ENCODE data around the gene SYNE4. TPM values are rescaled to one million over a fixed set of nuclear protein-coding genes. Genes with fewer than 3 reads are reported as not detected.
A peak's percentile ranks its signal among the peaks of the same experiment; 100 is the strongest.
"Not testable (repeated sequence)": the region's sequence is repeated elsewhere in the genome, so short reads cannot be mapped to it uniquely, and the experiment has no call there.

Gene SYNE4
- polyA plus RNA-seq, 4 donors = 1.7 to 15.3 (median 10.0) TPM

- no peak for DNase-seq (ENCODE audit: low read depth in 4 of 4, low spot score in 3 of 4)
Measured at GRCh38 chr19:35991731-35992450, 16.7 kb downstream of the SYNE4 start.

GRCh38 chr19:35990771-35991730 is 17.6 kb downstream of the SYNE4 start:
- DNase-seq (ENCODE audit: low read depth in 4 of 4, low spot score in 3 of 4) = no peak

- DNase-seq (ENCODE audit: low read depth in 4 of 4, low spot score in 3 of 4) = no peak
Measured at GRCh38 chr19:35990156-35990555, 18.5 kb downstream of the SYNE4 start.

GRCh38 chr19:35988824-35989223 is 19.8 kb downstream of the SYNE4 start:
- no peak for DNase-seq (ENCODE audit: low read depth in 4 of 4, low spot score in 3 of 4)

GRCh38 chr19:35987571-35987896 is 21.1 kb downstream of the SYNE4 start:
- no peak for DNase-seq (ENCODE audit: low read depth in 4 of 4, low spot score in 3 of 4)

GRCh38 chr19:35986664-35987570 is 21.7 kb downstream of the SYNE4 start:
- DNase-seq (ENCODE audit: low read depth in 4 of 4, low spot score in 3 of 4) = no peak

- no peak for DNase-seq (ENCODE audit: low read depth in 4 of 4, low spot score in 3 of 4)
Measured at GRCh38 chr19:35986111-35986510, 22.5 kb downstream of the SYNE4 start.

- DNase-seq (ENCODE audit: low read depth in 4 of 4, low spot score in 3 of 4) = no peak
Measured at GRCh38 chr19:35983177-35983576, 25.4 kb downstream of the SYNE4 start.

- not testable (repeated sequence) for DNase-seq (ENCODE audit: low read depth in 4 of 4, low spot score in 3 of 4)
Measured at GRCh38 chr19:35980997-35981396, 27.6 kb downstream of the SYNE4 start.

- DNase-seq (ENCODE audit: low read depth in 4 of 4, low spot score in 3 of 4) = no peak
Measured at GRCh38 chr19:35978832-35979365, 29.7 kb downstream of the SYNE4 start.

GRCh38 chr19:35978271-35978670 is 30.3 kb downstream of the SYNE4 start:
- no peak for DNase-seq (ENCODE audit: low read depth in 4 of 4, low spot score in 3 of 4)

- DNase-seq (ENCODE audit: low read depth in 4 of 4, low spot score in 3 of 4) = no peak
Measured at GRCh38 chr19:35977446-35978222, 31.0 kb downstream of the SYNE4 start.

GRCh38 chr19:35975608-35976214 is 32.9 kb downstream of the SYNE4 start:
- no peak for DNase-seq (ENCODE audit: low read depth in 4 of 4, low spot score in 3 of 4)

- DNase-seq (ENCODE audit: low read depth in 4 of 4, low spot score in 3 of 4) = no peak
Measured at GRCh38 chr19:35973487-35973886, 35.1 kb downstream of the SYNE4 start.

GRCh38 chr19:35966771-35967170 is 41.8 kb downstream of the SYNE4 start:
- DNase-seq (ENCODE audit: low read depth in 4 of 4, low spot score in 3 of 4) = no peak

GRCh38 chr19:35963514-35963913 is 45.1 kb downstream of the SYNE4 start:
- peak; percentile 29 to 65 (median 54) for DNase-seq (ENCODE audit: low read depth in 4 of 4, low spot score in 3 of 4)

- DNase-seq (ENCODE audit: low read depth in 4 of 4, low spot score in 3 of 4) = no peak
Measured at GRCh38 chr19:35960432-35960972, 48.1 kb downstream of the SYNE4 start.

- no peak for DNase-seq (ENCODE audit: low read depth in 4 of 4, low spot score in 3 of 4)
Measured at GRCh38 chr19:35959968-35960320, 48.7 kb downstream of the SYNE4 start.

Measured in left renal pelvis (tissue), 4 donors.